NCI-H226 (cell line): ENCODE results near the gene LZTS3.
A peak's percentile ranks its signal among the peaks of the same experiment; 100 is the strongest.
"Not testable (repeated sequence)": the region's sequence is repeated elsewhere in the genome, so short reads cannot be mapped to it uniquely, and the experiment has no call there.

Source experiments
- DNase-seq: peaks from one replicate; pipeline ENCODE4 v3.0.0-alpha.2; 2015

LZTS3 gene

DNA sequence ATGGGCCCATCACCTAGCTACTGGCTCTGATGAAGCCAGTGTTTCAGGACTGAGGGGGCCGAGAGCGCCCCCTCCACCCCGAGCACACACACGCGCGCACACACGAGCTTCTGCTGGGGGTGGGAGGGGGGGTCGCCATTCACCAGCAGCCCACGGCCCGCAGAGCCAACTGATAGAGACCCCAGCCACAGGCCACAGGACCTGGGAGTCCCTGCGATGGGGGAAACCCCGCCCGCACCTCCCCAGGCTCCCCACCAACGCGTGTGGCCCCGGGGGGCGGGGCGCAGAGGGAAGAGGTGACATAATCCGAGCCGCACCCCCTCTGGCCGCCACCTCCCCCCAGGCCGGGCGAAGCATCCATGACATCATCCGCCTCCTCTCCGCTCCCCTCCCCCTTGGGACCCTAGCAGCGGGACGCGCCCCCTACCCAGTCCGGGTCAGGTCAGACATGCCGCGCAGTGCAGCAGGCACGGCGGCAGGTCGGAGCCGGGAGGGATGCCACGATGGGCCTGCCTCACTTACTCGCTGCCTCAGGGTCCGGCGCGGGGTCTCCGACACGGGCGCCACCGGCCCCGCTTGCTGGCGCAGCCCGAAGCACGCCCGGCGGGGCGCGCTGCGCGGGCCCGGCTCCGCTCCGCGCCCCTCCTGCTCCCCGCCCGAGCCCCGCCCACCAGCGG is at the start of gene LZTS3:
Gene LZTS3 (minus strand): TSS at position 617 of the 677 bp plus-strand sequence. CDS start 6,386 bp downstream, outside the sequence.
- DNase-seq = peak; percentile 6

GRCh38 chr20:3221398-3222226 is 48.3 kb upstream of the LZTS3 start:
- DNase-seq = no peak

GRCh38 chr20:3218307-3218988 is 45.1 kb upstream of the LZTS3 start:
- DNase-seq = no peak

- not testable (repeated sequence) for DNase-seq
Measured at GRCh38 chr20:3215359-3215917, 42.1 kb upstream of the LZTS3 start.

DNA sequence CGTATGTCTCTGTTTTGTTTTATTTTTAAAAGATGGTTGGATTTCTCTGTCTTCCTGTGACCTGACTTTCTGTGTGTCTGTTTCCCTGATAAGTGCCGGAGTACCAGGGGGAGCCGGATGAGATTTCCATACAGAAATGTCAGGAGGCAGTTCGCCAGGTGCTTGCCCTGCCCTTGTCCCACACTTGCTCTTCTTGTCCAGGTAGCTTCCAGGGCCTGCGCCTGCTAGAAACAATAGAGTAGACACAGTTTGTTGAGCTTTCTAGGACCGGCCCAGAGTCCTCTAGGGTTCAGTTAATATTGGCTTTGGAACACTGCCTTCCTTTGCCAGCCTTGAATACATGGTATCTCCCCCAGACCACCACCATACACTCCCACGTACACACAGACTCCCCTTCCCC is 39.9 kb upstream of the LZTS3 start:
- no peak for DNase-seq

DNA sequence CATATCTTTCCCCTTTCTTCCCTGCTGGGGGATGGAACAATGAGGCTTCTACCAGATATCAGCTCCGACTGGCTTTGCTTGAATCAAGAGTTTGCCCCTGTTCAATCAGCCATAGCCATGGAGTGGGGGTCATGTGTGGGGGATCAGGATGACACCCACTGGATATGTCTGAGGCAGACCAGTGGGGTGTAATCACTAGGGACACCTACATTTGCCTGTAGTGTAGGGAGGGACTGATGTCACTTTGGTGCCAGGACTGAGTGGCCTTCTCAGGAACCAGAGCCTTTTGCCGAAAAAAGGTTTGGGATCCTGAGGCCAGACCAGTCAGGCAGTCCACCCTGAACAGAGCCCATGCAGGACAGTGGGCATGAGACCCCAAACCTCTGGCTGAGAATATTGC is 37.0 kb upstream of the LZTS3 start:
- no peak for DNase-seq

DNA sequence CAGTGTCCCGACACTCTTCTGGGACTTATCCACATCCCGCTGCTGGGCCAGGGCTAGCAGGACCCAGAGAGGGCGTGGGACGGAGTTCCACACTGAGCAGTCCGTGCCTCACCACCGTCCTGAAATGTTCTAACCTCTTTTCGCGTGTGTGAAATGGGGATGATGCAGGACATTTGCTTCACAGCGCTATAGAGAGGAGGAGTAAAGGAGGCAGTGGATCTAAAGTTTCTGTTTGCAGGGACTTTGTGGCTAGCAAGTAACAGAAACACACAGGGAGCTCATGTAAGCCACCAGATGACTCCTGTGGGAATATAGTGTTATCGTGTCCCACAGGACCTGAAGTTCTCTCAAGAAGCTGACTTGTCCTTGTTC is 36.6 kb upstream of the LZTS3 start:
- no peak for DNase-seq

- DNase-seq = peak; percentile 8
Measured at GRCh38 chr20:3209257-3209945, 36.1 kb upstream of the LZTS3 start, which contains the start of gene ITPA. TSS of gene ITPA (plus strand) at chr20:3209498. CDS start at chr20:3209552, 54 bp downstream.

DNA sequence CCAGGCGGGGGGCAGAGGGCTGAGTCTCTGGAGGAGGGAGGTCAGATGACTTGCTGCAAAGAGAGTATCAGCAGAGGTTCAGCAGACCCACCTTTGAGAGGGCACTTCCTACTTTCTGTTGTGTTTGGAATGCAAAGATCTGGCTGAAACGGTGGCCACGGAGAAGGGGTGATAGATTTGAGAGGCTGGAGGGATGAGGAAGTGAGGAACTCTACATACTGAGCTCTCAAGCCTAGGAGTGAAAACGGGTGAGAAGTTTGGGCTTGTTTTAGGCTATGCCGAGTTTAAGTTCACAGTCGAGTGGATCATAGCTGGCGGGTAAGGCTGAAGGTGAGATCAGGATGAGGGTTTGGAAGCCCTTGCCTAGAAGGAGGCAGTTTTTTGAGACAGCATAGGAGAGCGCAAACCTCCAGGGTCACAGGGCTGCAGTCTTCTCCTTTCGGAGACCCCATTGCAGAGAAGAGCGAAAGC is 35.5 kb upstream of the LZTS3 start:
- DNase-seq = no peak

DNA sequence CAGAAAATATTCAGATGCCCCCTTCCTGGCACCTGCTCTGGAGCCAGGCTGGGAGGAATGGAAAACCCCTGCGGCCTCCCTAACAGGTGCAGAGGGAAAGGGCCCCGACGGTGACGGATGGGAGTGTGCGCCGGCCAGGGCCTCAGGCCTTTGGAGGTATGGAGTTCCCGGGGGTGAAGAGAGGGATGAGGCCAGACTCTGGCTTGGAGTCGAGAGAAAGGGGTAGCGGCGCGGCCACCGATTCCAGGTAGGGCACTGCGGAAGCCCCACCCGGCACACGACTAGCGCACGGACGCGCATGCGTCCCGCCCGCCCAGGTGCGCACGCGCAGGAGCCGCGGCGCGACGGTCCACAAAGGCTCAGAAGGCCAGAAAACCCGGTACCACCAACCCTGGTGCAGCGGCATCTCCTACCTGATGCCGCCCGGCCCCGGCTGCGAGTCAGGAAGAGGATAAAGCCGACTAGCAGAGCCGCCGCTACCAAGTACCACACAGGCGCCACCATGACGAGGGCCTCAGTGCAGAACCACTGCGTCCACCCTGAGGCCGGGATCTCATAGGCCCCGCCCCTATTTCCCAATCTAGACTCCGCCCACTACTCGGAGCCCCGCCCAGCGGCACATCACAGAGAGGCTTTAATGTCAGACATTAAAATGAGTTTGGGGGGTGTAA is 30.9 kb upstream of the LZTS3 start, which contains the start of gene DDRGK1:
Gene DDRGK1 (minus strand): TSS at position 559 of the 671 bp plus-strand sequence. CDS start 55 bp downstream, at position 504.
- peak; percentile 40 for DNase-seq

DNA sequence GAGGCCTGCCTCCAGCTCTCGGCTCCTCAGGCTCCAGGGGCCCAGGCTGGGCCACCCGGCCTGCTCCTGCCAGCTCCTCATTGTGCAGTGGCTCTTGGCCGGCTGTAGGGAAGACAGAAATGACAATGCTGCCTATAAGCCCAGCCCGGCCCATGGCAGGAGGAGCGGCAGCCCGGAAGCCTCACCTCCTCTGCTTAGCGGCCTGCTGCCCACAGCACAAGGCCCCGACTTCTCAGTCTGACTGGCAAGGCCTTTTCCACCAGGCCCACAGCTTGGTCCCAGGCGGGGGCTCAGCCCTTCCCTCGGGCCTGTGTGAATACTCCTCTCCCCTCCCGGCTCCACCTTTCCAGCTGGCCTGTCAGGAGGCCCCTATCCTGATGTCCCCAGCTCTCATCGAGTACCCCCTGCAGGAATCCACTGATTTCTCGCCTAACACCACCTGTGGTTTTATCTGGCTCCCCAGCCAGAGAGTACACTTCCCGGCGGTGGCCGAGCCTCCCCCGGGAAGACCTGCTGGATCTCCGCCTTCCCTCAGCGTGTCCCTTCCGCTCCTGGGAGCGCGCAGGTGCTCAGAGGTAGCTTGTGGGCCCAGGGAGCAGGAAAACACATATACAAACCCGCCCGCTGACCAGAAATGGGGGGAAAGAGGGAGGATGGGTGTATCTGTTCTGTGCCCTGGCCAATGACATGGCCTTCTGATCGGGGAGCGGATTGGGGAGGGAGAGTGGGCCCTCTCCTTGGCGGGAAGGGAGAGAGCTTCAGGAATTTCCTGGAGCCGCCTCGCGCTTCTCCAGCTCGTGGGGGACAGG is 30.2 kb upstream of the LZTS3 start:
- no peak for DNase-seq

DNA sequence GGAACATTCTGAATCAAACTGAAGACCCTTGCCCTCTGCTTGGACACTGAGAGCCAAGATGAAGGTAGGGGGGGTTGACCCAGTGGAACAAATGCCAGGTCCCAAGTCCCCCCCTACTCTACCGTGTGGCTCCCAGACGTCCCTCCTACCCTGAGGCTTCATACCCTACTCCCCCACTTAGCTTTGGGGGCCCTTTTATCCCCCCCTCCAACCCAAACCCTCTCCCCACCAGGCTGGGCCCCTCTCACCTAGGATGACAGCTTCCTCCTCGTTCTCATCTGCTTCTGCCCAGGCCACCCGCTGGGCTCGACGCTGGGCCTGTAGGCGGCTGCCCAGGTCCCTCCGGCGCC is 29.6 kb upstream of the LZTS3 start:
- DNase-seq = no peak

DNA sequence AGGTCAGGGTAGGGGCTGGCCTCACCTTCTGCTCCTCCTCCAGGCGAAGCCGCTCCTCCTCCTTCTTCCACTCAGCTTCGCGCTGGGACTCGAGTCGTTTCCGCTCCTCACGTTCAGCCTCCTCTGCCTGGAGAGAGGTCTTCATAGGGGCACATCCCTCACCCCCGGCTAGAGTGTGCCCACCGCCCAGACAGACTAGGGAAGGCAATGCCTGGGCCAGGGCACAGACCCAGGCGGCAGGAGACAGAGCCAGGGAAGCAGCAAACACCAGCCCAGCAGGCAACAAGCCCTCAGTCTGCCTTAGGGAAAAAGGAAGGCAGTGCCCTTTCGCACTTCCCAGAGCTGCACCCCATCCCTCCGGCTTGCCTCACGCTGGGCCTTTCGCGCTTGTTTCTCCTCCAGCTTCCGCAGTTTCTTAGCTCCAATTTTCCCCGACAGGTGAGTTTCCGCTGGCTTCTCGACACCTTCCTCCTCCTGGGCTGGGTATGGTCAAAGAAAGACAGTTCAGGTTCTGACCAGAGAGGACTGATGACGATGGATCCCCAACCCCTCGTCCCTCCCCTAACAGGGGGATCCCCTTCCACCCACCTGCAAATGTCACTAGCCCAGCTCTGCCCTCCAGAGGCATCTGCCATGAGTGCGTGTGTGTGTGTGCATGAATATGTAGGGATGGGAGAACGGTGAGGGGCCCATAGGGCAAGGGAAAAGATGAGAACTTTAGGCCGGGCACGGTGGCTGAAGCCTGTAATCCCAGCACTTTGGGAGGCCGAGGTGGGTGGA is 26.8 kb upstream of the LZTS3 start:
- DNase-seq = no peak

- DNase-seq = no peak
Measured at GRCh38 chr20:3199206-3199605, 25.9 kb upstream of the LZTS3 start.

DNA sequence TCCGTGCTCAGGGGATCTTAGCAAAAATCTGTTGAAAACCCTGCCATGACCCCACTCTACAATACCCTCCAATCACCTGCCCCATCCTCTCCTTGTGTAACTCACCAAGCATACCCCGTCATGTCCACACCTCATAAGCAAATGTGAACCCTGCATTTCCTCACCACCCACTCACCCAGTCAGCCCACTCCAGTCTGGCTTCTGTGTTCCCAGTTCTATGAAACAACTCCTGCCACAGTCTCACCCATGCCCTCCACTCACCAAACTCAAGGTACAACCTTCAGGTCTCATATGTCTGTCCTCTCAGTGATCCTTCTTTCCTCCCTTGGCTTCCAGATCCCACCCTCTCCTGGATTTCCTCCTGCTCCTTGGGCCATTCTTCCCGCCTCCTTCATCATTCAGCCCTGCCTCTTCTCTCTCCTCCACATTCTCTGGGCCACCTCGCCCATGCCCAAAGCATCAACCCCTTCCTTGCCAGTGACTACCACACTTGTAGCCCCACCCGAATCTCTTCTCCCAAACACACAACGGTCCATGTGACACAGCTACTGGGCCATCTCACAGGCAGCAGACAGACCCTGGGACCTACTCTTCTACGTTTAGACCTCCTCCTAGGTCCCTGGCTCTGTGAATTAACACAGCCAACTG is 22.4 kb upstream of the LZTS3 start:
- no peak for DNase-seq

- no peak for DNase-seq
Measured at GRCh38 chr20:3194617-3195280, 21.4 kb upstream of the LZTS3 start.

- no peak for DNase-seq
Measured at GRCh38 chr20:3193806-3194616, 20.7 kb upstream of the LZTS3 start.
